WERI-Rb-1 (cell line): ENCODE measurements around the gene GPR4.

Experiments used
- DNase-seq: peaks from one replicate; pipeline ENCODE4 v3.0.0-alpha.2; 2020
- H3K27ac ChIP-seq: fragments of 250-450 bp; sonication (Bioruptor Pico); 2 replicates; pipeline ENCODE4 v1.5.1; 2020; ENCODE audit warnings: mild to moderate bottlenecking, moderate library complexity
- H3K27me3 ChIP-seq: fragments of 250-450 bp; sonication (Bioruptor Pico); 2 replicates; pipeline ENCODE4 v1.5.1; 2021; ENCODE audit warnings: mild to moderate bottlenecking, low read depth, moderate library complexity; ENCODE audit not compliant: insufficient read depth, severe bottlenecking
- H3K36me3 ChIP-seq: fragments of 250-450 bp; sonication (Bioruptor Pico); 2 replicates; pipeline ENCODE4 v1.5.1; 2020; ENCODE audit warnings: mild to moderate bottlenecking, moderate library complexity
- H3K4me3 ChIP-seq: 2 replicates; pipeline ENCODE4 v1.5.1; 2011; ENCODE audit warnings: low read depth, mild to moderate bottlenecking, control low read depth, low read length
- H3K9me3 ChIP-seq: fragments of 250-450 bp; sonication (Bioruptor Pico); 2 replicates; pipeline ENCODE4 v1.5.1; 2021; ENCODE audit warnings: mild to moderate bottlenecking, moderate library complexity; ENCODE audit not compliant: severe bottlenecking
- TF ChIP-seq, protein P1 (sequence below): IDR thresholded peaks from 2 replicates; pipeline ENCODE4 v1.5.1; 2011; ENCODE audit warnings: low read depth, mild to moderate bottlenecking, control low read depth, inconsistent platforms, low read length

Gene GPR4

DNA sequence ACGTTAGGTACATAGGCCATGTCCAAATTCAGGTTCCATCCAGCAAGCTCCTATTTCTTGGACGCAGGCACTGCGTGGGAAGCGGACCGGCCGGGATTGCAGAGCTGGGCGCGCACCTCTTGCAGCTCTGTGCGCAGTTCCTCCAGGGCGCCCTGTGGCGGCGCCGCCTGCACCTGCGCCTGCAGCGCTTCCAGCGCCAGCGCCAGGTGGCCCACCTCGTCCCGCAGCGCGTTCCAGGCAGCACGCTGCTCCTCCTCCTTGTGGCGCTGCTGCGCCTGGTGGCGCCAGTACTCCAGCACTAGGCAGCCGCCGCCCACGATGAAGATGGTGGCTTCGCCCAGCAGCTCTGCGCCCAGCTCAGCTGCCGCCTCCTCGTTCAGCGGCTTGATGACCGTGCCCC is 48.5 kb downstream of the GPR4 start:
- Histone ChIP-seq H3K27ac (no peak overlapping the region), H3K27me3 (no peaks in the 10 kb centered on the region), H3K4me3 (no peak overlapping the region), H3K36me3 (peaks cover 3% of the 10 kb centered on the region), H3K9me3 (no peaks in the 10 kb centered on the region)
- TF ChIP-seq, protein P1, sequence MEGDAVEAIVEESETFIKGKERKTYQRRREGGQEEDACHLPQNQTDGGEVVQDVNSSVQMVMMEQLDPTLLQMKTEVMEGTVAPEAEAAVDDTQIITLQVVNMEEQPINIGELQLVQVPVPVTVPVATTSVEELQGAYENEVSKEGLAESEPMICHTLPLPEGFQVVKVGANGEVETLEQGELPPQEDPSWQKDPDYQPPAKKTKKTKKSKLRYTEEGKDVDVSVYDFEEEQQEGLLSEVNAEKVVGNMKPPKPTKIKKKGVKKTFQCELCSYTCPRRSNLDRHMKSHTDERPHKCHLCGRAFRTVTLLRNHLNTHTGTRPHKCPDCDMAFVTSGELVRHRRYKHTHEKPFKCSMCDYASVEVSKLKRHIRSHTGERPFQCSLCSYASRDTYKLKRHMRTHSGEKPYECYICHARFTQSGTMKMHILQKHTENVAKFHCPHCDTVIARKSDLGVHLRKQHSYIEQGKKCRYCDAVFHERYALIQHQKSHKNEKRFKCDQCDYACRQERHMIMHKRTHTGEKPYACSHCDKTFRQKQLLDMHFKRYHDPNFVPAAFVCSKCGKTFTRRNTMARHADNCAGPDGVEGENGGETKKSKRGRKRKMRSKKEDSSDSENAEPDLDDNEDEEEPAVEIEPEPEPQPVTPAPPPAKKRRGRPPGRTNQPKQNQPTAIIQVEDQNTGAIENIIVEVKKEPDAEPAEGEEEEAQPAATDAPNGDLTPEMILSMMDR, result no peak
- DNase-seq, result no peak

DNA sequence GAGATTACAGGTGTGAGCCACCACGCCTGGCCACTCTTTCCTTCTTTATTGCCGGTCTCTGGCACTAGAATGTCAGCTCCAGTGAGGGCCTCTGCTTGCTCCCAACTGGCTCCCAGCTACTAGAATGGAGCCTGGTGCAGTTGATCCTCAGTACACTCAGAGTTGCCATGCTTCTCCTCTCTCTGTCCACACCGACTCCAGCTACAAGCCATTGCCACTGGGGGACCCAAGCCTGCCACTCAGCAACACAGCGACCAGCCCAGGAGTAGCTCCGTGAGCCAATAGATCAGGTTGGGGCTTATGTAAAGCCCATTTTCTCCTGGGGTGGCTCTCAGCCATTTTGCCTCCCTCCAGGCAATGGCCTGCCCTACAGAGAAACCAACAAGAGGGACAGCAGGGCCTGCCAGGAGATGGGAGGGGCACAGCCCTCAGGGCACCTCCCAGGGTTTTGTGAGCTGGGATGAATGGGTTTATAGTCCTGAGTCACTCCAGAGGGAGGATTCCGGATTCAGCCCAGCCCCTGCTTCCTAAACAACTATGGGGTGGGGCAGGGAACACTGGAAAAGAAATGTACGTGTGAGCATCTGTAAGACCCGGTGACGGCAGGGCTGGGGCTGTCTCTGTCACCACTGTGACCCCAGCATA is 53.9 kb downstream of the GPR4 start:
- H3K36me3 ChIP-seq, result peaks cover 3% of the 10 kb centered on the region
- H3K27ac ChIP-seq, result no peak overlapping the region
- H3K27me3 ChIP-seq, result no peaks in the 10 kb centered on the region
- H3K4me3 ChIP-seq, result no peak overlapping the region
- TF ChIP-seq, protein P1, result no peak
- no peak for DNase-seq
- H3K9me3 ChIP-seq, result no peaks in the 10 kb centered on the region

GRCh38 chr19:45547211-45547770 is 54.7 kb downstream of the GPR4 start:
- Histone ChIP-seq H3K27me3 (no peaks in the 10 kb centered on the region), H3K9me3 (no peaks in the 10 kb centered on the region), H3K27ac (no peak overlapping the region), H3K36me3 (no peaks in the 10 kb centered on the region), H3K4me3 (no peak overlapping the region)
- no peak for DNase-seq
- TF ChIP-seq, protein P1, result no peak

DNA sequence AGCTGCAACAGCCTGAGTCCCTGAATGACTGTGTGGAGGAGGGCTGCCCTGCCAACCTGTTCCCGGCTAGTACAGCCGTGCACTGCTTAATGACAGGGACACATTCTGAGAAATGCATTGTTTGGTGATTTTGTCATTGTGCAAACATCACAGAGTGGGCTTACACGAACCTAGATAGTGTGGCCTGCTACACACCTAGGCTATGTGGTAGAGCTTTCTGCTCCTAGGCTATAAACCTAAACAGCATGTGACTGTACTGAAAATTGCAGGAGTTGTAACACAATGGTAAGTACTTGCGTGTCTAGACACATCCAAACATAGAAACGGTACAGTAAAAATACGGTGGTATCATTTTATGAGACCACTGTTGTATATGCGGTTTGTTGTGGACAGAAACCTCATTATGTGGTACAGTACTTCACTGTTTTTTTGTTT is 59.8 kb downstream of the GPR4 start:
- Histone ChIP-seq H3K27ac (no peak overlapping the region), H3K9me3 (no peaks in the 10 kb centered on the region), H3K27me3 (no peaks in the 10 kb centered on the region), H3K4me3 (no peak overlapping the region), H3K36me3 (no peaks in the 10 kb centered on the region)
- TF ChIP-seq, protein P1, result no peak
- DNase-seq, result no peak
